ENCODE data around the gene TIAM1.

DNA sequence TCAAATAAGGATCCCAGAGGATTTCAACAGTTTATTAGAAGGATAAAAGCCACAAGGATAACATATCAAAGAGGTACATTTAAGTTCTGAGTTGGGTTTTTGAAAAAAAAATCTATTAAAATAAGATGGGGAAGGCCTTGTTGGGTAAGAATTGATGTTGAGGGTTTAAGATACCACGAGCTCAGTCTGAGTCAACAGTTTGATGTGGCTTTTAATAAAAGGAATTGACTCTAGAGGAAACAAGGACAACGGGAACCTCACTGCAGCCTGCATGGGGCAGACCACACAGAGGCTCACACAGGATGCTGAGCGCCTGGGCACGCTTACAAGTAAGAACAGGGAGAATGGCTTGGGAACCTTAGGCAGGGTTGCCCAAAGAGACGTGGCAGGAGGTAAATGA is 107.5 kb downstream of the TIAM1 start:
- no peak for TF ChIP-seq CTCF (IDR thresholded peaks at IDR 0.05; ENCODE audit: insufficient read depth, low read length, poor library complexity, severe bottlenecking)
- no peak for TF ChIP-seq EZH2phosphoT487 (conservative IDR thresholded peaks at IDR 0.05; ENCODE audit: low read length)

Measured in SU-DHL-6 (cell line).